ENCODE data around the gene EML6.

EML6 gene

GRCh38 chr2:54909001-54909400 lies 185.5 kb downstream of the EML6 start:
- TF ChIP-seq, protein P1, sequence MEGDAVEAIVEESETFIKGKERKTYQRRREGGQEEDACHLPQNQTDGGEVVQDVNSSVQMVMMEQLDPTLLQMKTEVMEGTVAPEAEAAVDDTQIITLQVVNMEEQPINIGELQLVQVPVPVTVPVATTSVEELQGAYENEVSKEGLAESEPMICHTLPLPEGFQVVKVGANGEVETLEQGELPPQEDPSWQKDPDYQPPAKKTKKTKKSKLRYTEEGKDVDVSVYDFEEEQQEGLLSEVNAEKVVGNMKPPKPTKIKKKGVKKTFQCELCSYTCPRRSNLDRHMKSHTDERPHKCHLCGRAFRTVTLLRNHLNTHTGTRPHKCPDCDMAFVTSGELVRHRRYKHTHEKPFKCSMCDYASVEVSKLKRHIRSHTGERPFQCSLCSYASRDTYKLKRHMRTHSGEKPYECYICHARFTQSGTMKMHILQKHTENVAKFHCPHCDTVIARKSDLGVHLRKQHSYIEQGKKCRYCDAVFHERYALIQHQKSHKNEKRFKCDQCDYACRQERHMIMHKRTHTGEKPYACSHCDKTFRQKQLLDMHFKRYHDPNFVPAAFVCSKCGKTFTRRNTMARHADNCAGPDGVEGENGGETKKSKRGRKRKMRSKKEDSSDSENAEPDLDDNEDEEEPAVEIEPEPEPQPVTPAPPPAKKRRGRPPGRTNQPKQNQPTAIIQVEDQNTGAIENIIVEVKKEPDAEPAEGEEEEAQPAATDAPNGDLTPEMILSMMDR (IDR thresholded peaks at IDR 0.05; ENCODE audit: low read depth, low read length), result no peak
- DNase-seq, result no peak
- no peaks in the 10 kb centered on the region for H3K27me3 ChIP-seq (ENCODE audit: insufficient read depth, low read depth, severe bottlenecking)
- H3K36me3 ChIP-seq, result no peaks in the 10 kb centered on the region
- H3K9me3 ChIP-seq (ENCODE audit: severe bottlenecking), result no peaks in the 10 kb centered on the region
- no peak overlapping the region for H3K4me3 ChIP-seq (ENCODE audit: low read depth, low read length)
- no peak overlapping the region for H3K27ac ChIP-seq

DNA sequence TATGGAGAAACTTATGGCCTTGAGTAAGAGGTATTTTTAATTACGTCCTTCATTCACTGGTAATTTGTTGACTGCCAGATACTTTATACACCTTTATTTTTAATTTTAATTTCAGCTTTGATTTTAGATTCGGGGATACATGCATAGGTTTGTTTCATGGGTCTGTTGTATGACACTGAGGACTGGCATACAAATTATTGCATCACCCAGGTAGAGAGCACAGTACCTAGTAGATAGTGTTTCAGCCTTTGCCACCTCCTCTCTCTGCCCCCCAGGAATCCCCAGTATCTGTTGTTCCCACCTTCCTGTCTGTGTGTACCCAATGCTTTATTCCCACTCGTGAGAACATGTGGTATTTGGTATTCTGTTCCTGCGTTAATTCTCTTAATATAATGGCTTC lies 188.8 kb downstream of the EML6 start:
- DNase-seq, result no peak
- Histone ChIP-seq H3K36me3 (no peaks in the 10 kb centered on the region), H3K4me3 (ENCODE audit: low read depth, low read length) (no peak overlapping the region), H3K27ac (no peak overlapping the region), H3K27me3 (ENCODE audit: insufficient read depth, low read depth, severe bottlenecking) (no peaks in the 10 kb centered on the region), H3K9me3 (ENCODE audit: severe bottlenecking) (no peaks in the 10 kb centered on the region)
- TF ChIP-seq, protein P1 (IDR thresholded peaks at IDR 0.05; ENCODE audit: low read depth, low read length), result no peak

- DNase-seq, result no peak
- Histone ChIP-seq H3K27me3 (ENCODE audit: insufficient read depth, low read depth, severe bottlenecking) (no peaks in the 10 kb centered on the region), H3K9me3 (ENCODE audit: severe bottlenecking) (no peaks in the 10 kb centered on the region), H3K4me3 (ENCODE audit: low read depth, low read length) (no peak overlapping the region), H3K36me3 (no peaks in the 10 kb centered on the region), H3K27ac (no peak overlapping the region)
- TF ChIP-seq, protein P1 (IDR thresholded peaks at IDR 0.05; ENCODE audit: low read depth, low read length), result no peak
Observed at GRCh38 chr2:54912893-54913292, 189.4 kb downstream of the EML6 start.

GRCh38 chr2:54914637-54915036 lies 191.2 kb downstream of the EML6 start:
- H3K27me3 ChIP-seq (ENCODE audit: insufficient read depth, low read depth, severe bottlenecking), result no peaks in the 10 kb centered on the region
- TF ChIP-seq, protein P1 (IDR thresholded peaks at IDR 0.05; ENCODE audit: low read depth, low read length), result no peak

DNA sequence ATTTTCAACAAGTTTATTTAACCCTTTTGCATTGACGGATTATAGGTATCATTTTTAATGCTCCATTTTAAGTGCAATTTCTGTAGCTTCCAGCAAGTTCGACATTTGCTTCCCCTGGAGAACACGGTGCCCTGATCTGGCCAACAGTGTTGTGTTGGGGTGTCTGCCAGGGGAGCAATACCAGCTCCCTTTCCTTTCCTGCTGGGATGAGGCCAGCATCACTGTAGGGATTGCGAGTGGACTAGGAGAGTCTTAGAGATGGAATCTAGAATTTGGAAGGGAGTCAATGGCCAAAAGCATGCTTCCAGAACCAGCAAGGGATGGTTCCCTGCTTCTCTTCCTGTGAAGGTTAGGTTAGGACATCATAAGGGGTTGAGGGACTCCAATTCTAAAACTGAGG lies 191.6 kb downstream of the EML6 start:
- no peak overlapping the region for H3K4me3 ChIP-seq (ENCODE audit: low read depth, low read length)
- H3K27me3 ChIP-seq (ENCODE audit: insufficient read depth, low read depth, severe bottlenecking), result no peaks in the 10 kb centered on the region
- H3K9me3 ChIP-seq (ENCODE audit: severe bottlenecking), result no peaks in the 10 kb centered on the region
- no peak overlapping the region for H3K27ac ChIP-seq
- TF ChIP-seq, protein P1 (IDR thresholded peaks at IDR 0.05; ENCODE audit: low read depth, low read length), result no peak
- no peak for DNase-seq
- no peaks in the 10 kb centered on the region for H3K36me3 ChIP-seq

More at GRCh38 chr2:54914637-54915036, 191.2 kb downstream of the EML6 start:
- H3K4me3 ChIP-seq (ENCODE audit: low read depth, low read length), result no peak overlapping the region
- H3K36me3 ChIP-seq, result no peaks in the 10 kb centered on the region
- no peaks in the 10 kb centered on the region for H3K9me3 ChIP-seq (ENCODE audit: severe bottlenecking)
- no peak for DNase-seq
- H3K27ac ChIP-seq, result no peak overlapping the region

- no peaks in the 10 kb centered on the region for H3K27me3 ChIP-seq (ENCODE audit: insufficient read depth, low read depth, severe bottlenecking)
- no peaks in the 10 kb centered on the region for H3K9me3 ChIP-seq (ENCODE audit: severe bottlenecking)
- DNase-seq, result no peak
- H3K36me3 ChIP-seq, result no peaks in the 10 kb centered on the region
- H3K27ac ChIP-seq, result no peak overlapping the region
- H3K4me3 ChIP-seq (ENCODE audit: low read depth, low read length), result no peak overlapping the region
- TF ChIP-seq, protein P1 (IDR thresholded peaks at IDR 0.05; ENCODE audit: low read depth, low read length), result no peak
Observed at GRCh38 chr2:54916637-54917036, 193.2 kb downstream of the EML6 start.
